Measurements from ENCODE around the gene SMAD3. TPM values are rescaled to one million over a fixed set of nuclear protein-coding genes. Genes with fewer than 3 reads are reported as not detected.

The SMAD3 gene
- total and polyA plus RNA-seq, 2 of the 8 experiments (the other 6 are each of a cell fraction or from before 2014, with no cell fraction given), result 10.1 to 12.4 TPM

DNA sequence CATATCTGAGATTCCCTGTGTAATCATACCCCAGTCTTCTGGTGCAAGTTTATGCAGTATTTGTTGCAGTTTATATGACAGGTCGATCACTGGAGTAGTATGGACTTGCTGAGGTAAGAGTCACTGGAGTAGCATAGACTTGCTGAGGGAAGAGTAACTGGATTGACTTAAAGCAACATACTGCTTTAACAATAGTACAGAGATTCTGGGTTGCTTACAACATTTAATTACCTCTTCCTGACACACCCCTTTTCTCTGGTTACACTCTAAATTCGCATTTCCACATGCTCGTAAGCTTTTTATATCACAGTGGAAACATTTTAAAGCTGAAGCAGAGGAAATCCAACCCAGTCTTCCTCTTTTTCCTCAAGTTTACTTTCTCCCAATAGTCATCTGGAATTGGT lies 177.3 kb downstream of the SMAD3 start (continued):
- TF ChIP-seq ASH2L (IDR thresholded peaks at IDR 0.05; ENCODE audit: low read length), result no peak

Other genes starting within 250 kb of the SMAD3 start
- 45.9 and 52.7 TPM in 2 replicates for gene AAGAB, start 189.1 kb downstream of the SMAD3 start, total RNA-seq (2021; fragmentation: NEBNext Ultra II Directional; extraction: Animal tissue kit (Norgen Biotek cat#: 25700))
- gene AAGAB, start 189.1 kb downstream of the SMAD3 start, polyA plus RNA-seq (2011; rRNA removed), result 17.5 and 20.1 TPM in 2 replicates
- 0.88 and 1.9 TPM in 2 replicates for gene IQCH, start 189.2 kb downstream of the SMAD3 start, total RNA-seq (2021; fragmentation: NEBNext Ultra II Directional; extraction: Animal tissue kit (Norgen Biotek cat#: 25700))
- 0.33 and 0.60 TPM in 2 replicates for gene IQCH, start 189.2 kb downstream of the SMAD3 start, polyA plus RNA-seq (2011; rRNA removed)

Data from H1 (cell line).